ENCODE data around the gene SARM1.
A peak's percentile ranks its signal among the peaks of the same experiment; 100 is the strongest.

DNA sequence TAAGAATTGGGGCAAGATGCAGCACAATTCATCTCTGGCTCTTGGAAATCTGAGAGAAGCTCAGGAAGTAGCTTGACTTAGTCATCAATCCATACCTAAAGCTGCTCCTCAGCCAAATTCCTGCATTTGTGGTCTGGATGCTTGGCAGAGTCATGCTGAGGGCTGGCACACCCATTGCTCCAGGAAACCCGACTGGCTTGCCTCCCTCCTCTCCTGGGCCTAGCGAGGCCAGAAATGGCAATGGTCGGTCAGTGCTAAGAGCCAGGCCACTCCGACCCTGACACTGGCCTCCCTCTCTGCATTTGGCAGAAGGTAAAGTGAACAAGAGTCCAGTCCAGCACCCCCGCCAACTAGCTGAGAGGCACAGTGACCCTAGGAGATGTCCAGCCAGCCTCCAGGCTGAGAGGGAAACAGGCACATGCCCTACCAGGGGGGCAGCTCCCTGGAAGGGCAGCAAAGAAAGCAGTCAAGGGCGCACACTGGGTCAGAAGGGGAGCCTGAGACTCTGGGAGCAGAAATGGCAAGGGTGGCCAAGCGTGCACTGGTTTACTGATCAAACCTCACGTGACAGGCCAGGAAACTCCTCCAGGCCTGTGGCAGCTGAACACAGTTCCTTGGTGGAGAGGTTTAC is 24.1 kb upstream of the SARM1 start:
- TF ChIP-seq MAX (IDR thresholded peaks at IDR 0.05; ENCODE audit: insufficient read depth, insufficient read length): no peak
- no peak for TF ChIP-seq GATA2 (IDR thresholded peaks at IDR 0.05; ENCODE audit: insufficient read depth, insufficient read length, low read depth, low read length)
- no peak for TF ChIP-seq CTCF (IDR thresholded peaks at IDR 0.05; ENCODE audit: extremely low read depth in 1 of 2, insufficient read depth in 1 of 2, low read depth in 1 of 2, low read length in 2 of 2)
- TF ChIP-seq POLR2A (IDR thresholded peaks at IDR 0.05; ENCODE audit: low read depth, low read length): peak; percentile 53
- no peak for TF ChIP-seq POLR2AphosphoS5 (IDR thresholded peaks at IDR 0.05; ENCODE audit: insufficient read depth, low read depth, low read length)
